Stimulated activated effector memory CD8-positive, alpha-beta T cell treated with anti-CD3 and anti-CD28 coated beads, Interleukin-12 subunit alpha, Interleukin-12 subunit beta, amount 100 ng/mL, for 72 hours (primary cell): ENCODE results near the gene TBC1D22A.
A peak's percentile ranks its signal among the peaks of the same experiment; 100 is the strongest.
"Not testable (repeated sequence)": the region's sequence is repeated elsewhere in the genome, so short reads cannot be mapped to it uniquely, and the experiment has no call there.

ENCODE experiments used
- ATAC-seq: fragments of 150-1000 bp; cut with Tn5 transposase; 2 replicates; pipeline ENCODE4 v1.10.0; 2021
- DNase-seq, 2 donors: peaks; one replicate each; pipeline ENCODE4 v3.0.0; 2021 to 2022; ENCODE audit warnings: low spot score in 2 of 2
- H3K27ac Mint-ChIP-seq: one replicate; pipeline ENCODE4 v1.8.0; 2022; ENCODE audit warnings: mild to moderate bottlenecking, mixed read lengths
- H3K36me3 Mint-ChIP-seq: one replicate; pipeline ENCODE4 v1.8.0; 2022; ENCODE audit warnings: mild to moderate bottlenecking, mixed read lengths
- H3K4me1 Mint-ChIP-seq: one replicate; pipeline ENCODE4 v1.8.0; 2022; ENCODE audit warnings: mixed read lengths
- H3K4me3 Mint-ChIP-seq: one replicate; pipeline ENCODE4 v1.8.0; 2022; ENCODE audit warnings: mild to moderate bottlenecking, mixed read lengths
- H3K9me3 Mint-ChIP-seq: one replicate; pipeline ENCODE4 v1.8.0; 2022; ENCODE audit warnings: mixed read lengths

TBC1D22A gene

GRCh38 chr22:46813816-46814597 lies 51.6 kb downstream of the TBC1D22A start:
- peaks cover 54% of the 10 kb centered on the region for H3K4me1 Mint-ChIP-seq
- no peak for ATAC-seq

GRCh38 chr22:46815132-46815531 lies 52.7 kb downstream of the TBC1D22A start:
- Mint-ChIP-seq H3K4me1 (peaks cover 63% of the 10 kb centered on the region), H3K27ac (peak overlapping the region; percentile 10), H3K4me3 (no peak overlapping the region), H3K9me3 (peaks cover under 1% of the 10 kb centered on the region), H3K36me3 (peaks cover 49% of the 10 kb centered on the region)
- ATAC-seq (no peak), DNase-seq (no peak)

More at GRCh38 chr22:46813816-46814597, 51.6 kb downstream of the TBC1D22A start:
- peaks cover 58% of the 10 kb centered on the region for H3K36me3 Mint-ChIP-seq
- DNase-seq = no peak
- no peak overlapping the region for H3K27ac Mint-ChIP-seq
- H3K9me3 Mint-ChIP-seq = no peaks in the 10 kb centered on the region
- no peak overlapping the region for H3K4me3 Mint-ChIP-seq

GRCh38 chr22:46815559-46815895 lies 53.1 kb downstream of the TBC1D22A start:
- ATAC-seq (no peak), DNase-seq (no peak)
- Mint-ChIP-seq H3K36me3 (peaks cover 47% of the 10 kb centered on the region), H3K27ac (peak overlapping the region; percentile 10), H3K4me3 (no peak overlapping the region), H3K9me3 (peaks cover 3% of the 10 kb centered on the region), H3K4me1 (peaks cover 67% of the 10 kb centered on the region)

- Mint-ChIP-seq H3K36me3 (peaks cover 47% of the 10 kb centered on the region), H3K4me3 (no peak overlapping the region), H3K27ac (peak overlapping the region; percentile 10), H3K4me1 (peaks cover 68% of the 10 kb centered on the region), H3K9me3 (peaks cover 3% of the 10 kb centered on the region)
- peak; percentile 36 for ATAC-seq
- DNase-seq = no peak
Measured at GRCh38 chr22:46815896-46816731, 53.7 kb downstream of the TBC1D22A start.

- H3K9me3 Mint-ChIP-seq, ATAC-seq, DNase-seq, H3K27ac Mint-ChIP-seq, H3K4me3 Mint-ChIP-seq: not testable (repeated sequence)
- Mint-ChIP-seq H3K4me1 (peaks cover 74% of the 10 kb centered on the region), H3K36me3 (peaks cover 53% of the 10 kb centered on the region)
Measured at GRCh38 chr22:46817390-46817789, 54.9 kb downstream of the TBC1D22A start.

DNA sequence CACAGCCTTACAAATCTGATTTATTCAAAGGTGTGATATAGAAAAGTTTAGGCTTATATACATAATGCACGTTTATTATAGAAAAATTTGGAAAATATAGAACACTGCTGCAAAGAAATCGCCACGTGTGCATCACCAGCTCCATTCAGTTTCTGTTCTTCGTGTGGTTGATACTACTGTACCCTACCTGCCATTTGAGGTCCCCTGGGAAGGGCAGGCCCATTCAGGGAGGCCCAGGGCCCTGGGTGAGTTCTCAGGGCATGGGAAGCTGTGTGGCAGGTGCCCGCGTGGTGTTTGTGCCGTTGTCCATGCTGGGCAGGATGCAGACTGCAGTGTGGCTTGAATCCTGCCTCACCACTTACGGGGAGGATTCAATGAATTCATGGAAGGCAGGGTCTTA lies 60.8 kb downstream of the TBC1D22A start:
- DNase-seq (no peak), ATAC-seq (no peak)
- Mint-ChIP-seq H3K9me3 (peaks cover 3% of the 10 kb centered on the region), H3K36me3 (peaks cover 59% of the 10 kb centered on the region), H3K4me1 (peaks cover 73% of the 10 kb centered on the region), H3K27ac (no peak overlapping the region), H3K4me3 (no peak overlapping the region)

DNA sequence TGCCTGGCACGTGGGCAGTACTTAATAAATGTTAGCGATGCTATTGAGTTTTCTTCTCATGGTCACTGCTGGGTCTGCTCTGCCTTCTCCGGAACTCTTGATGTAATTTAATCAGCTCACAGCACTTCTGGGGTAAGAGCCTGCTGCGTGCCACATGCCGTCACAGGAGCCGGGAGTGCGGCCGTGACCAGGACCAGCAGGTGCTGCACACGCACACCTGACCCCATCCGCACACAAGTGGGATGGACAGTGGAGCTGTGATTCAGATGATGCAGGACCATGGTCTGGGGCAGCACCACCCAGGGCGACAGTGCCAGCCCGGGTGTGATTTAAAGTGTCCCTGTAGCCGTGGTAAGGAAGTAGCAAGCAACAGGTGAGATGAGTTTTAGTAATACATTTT lies 61.2 kb downstream of the TBC1D22A start:
- H3K36me3 Mint-ChIP-seq = peaks cover 63% of the 10 kb centered on the region
- H3K4me1 Mint-ChIP-seq = peaks cover 72% of the 10 kb centered on the region
- H3K4me3 Mint-ChIP-seq = no peak overlapping the region
- no peak overlapping the region for H3K27ac Mint-ChIP-seq
- no peak for DNase-seq
- H3K9me3 Mint-ChIP-seq = peaks cover 3% of the 10 kb centered on the region
- ATAC-seq = no peak

DNA sequence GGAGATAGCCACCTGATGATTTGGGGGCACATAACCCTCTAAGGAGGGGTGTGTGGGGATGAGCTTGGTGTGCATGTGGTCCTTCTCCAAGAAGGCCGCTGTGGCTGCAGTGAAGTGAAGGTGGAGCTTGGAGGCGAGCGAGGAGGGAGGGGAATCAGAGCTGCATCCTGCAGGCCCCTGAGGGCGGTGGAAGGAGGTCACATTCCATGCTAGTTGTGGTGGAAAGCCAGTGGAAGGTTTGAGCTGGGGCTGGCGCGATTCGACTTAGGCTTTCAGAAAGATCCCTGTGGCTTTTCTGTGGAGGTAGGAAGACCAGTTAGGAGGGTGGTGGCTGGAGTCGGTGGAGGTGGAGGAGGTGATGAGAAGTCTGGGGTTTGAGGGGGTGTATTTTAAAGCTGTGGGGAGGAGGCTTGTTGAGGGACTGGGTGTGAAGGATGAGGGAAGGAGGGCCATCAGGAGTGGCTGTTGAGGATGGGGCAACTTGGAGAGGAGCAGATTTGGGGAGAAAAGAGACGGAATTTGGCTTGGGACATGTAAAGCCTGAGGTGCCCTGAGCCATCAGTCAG lies 62.0 kb downstream of the TBC1D22A start:
- peak overlapping the region; percentile 61 for H3K27ac Mint-ChIP-seq
- no peak overlapping the region for H3K4me3 Mint-ChIP-seq
- ATAC-seq = no peak
- no peak for DNase-seq
- peaks cover 69% of the 10 kb centered on the region for H3K36me3 Mint-ChIP-seq
- H3K9me3 Mint-ChIP-seq = peaks cover 3% of the 10 kb centered on the region
- H3K4me1 Mint-ChIP-seq = peaks cover 72% of the 10 kb centered on the region

DNA sequence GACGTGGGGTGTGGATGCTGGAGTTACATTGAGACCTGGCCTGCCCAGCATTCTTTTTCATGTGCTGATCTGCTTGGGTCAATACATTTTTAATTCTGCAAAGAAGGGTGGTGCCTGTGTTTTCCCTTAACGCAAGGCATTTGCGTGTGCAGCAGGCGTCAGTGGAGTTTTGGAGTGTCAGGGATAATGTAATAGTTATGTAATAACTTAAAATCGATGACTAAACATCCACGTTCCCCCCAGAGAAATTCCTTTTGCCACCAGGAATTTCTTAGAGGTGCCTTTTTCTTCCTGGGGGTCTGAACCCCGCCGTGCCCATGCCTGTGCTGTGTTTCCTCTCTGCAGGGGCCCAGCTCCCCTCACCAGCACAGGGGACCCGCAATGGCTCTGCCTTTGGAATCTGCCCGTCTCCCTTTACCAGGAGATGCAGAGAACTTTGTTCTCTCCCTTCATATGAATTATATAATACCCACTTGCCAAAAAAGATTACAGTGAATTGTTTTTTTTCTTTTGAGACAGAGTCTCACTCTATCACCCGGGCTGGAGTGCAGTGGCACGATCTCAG lies 62.6 kb downstream of the TBC1D22A start:
- Mint-ChIP-seq H3K27ac (peak overlapping the region; percentile 61), H3K36me3 (peaks cover 76% of the 10 kb centered on the region), H3K4me3 (no peak overlapping the region), H3K4me1 (peaks cover 73% of the 10 kb centered on the region), H3K9me3 (peaks cover 2% of the 10 kb centered on the region)
- DNase-seq = no peak
- ATAC-seq = no peak

DNA sequence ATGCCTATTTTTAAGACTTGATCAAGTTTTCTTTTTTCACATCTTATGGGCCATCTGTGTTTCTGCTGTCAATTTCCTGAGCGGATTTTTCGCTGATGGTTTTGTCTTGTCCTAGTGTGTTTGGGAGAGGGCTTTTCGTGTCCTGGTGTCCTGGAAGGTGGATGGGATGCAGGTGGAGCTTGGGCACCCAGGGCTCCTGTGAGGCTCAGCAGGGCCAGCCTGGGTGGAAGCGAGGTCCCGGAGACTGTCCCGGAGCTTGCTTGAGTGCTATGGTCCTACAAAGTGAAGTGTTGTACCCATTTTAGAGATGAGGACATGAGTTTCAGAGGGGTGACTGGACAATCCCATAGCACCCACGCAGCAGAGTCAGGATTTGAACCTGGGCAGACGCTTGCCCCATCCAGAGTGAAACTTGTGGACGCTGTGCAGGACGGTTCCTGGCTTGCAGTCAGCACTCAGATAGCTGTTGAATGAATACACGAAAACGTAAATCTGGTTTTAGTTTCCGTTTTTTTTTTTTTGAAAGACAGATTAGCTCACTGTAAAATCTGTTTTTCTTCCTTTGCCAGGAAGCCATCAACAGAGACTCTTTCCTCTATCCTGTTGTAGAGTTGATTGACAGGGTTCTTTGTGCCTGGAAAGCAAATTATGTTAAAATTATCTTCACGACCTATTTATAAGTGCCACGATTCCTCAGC lies 64.1 kb downstream of the TBC1D22A start:
- DNase-seq (no peak), ATAC-seq (no peak)
- H3K4me3 Mint-ChIP-seq = no peak overlapping the region
- H3K4me1 Mint-ChIP-seq = peaks cover 70% of the 10 kb centered on the region
- no peak overlapping the region for H3K27ac Mint-ChIP-seq
- peaks cover 75% of the 10 kb centered on the region for H3K36me3 Mint-ChIP-seq
- no peaks in the 10 kb centered on the region for H3K9me3 Mint-ChIP-seq

DNA sequence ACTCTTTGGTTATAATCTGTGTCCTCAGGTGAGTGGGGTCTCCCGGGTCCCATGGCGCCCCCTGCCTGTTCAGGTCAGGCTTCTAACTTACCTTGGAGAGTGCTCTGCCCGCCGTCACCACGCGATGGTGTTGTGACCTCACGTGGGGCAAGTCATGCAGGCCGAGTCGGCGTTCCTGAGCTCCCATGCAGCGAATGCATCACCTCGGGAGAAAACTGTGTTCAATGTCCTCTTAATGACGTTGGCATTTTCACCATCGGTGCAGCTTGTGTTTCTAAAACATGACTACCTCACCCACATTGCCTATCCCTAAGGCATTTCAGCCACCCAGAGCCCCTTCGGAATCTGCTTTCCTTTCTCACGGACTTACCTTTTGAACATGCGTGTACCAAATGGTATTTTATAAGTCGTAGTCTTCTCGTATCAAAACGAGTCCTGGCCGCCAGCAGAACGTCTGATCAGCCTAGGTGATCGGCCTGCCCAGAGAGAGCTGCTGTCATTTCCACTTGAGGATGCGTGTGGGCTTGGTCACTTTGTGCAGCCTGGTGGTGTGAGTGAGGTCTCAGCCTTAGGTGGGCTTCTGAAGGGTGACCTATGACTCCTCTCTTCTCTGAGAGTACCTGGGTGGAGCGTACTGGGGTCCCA lies 64.8 kb downstream of the TBC1D22A start:
- H3K27ac Mint-ChIP-seq = no peak overlapping the region
- DNase-seq (no peak), ATAC-seq (no peak)
- no peak overlapping the region for H3K4me3 Mint-ChIP-seq
- H3K4me1 Mint-ChIP-seq = peaks cover 63% of the 10 kb centered on the region
- H3K9me3 Mint-ChIP-seq = no peaks in the 10 kb centered on the region
- H3K36me3 Mint-ChIP-seq = peaks cover 73% of the 10 kb centered on the region

GRCh38 chr22:46827781-46828180 lies 65.3 kb downstream of the TBC1D22A start:
- Mint-ChIP-seq H3K4me3 (no peak overlapping the region), H3K9me3 (no peaks in the 10 kb centered on the region), H3K36me3 (peaks cover 67% of the 10 kb centered on the region), H3K4me1 (peaks cover 58% of the 10 kb centered on the region), H3K27ac (no peak overlapping the region)
- ATAC-seq (no peak), DNase-seq (no peak)

DNA sequence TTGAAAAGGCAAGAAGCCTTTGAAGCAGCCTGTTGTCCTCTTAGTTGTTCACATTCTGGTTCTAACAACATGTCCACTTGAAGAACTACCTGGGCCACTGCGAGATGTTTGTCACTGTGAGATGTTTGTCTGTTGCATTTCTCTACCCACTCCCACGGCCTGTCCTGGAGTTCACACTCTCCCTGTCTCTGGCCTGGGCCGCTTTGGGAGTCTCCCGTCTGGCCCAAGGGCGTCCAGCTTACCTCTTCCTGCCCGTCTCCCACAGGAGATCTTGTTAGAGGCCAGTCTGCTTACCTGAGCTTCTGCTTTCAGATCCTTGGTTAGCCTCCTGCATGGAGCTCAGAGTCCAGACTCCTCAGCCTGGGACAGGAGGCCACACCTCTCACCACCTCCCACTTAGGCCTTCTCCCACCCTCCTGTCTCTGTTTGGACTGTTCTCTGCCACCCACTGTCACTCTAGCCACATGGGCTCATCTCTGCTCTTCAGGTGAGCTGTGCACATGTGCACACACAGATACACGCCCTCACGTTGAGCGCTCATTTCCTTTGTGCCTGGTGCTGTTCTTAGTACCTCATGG lies 66.0 kb downstream of the TBC1D22A start:
- Mint-ChIP-seq H3K27ac (no peak overlapping the region), H3K9me3 (peaks cover 2% of the 10 kb centered on the region), H3K4me3 (no peak overlapping the region), H3K36me3 (peaks cover 63% of the 10 kb centered on the region), H3K4me1 (peaks cover 58% of the 10 kb centered on the region)
- ATAC-seq = no peak
- no peak for DNase-seq
